HG02610 (cell line): ENCODE results near the gene PHF2.

Source experiments
- ATAC-seq: cut with Tn5 transposase; IDR thresholded peaks from one replicate; pipeline ENCODE4 v1.9.1; 2021; ENCODE audit warnings: mild to moderate bottlenecking, moderate library complexity; ENCODE audit not compliant: unreplicated experiment

The PHF2 gene

GRCh38 chr9:93693129-93693528, 116.7 kb downstream of the PHF2 start:
- ATAC-seq, result no peak

- no peak for ATAC-seq
These were observed 121.2 kb downstream of the PHF2 start for GRCh38 chr9:93697352-93698139.

- ATAC-seq, result no peak
These were observed 121.9 kb downstream of the PHF2 start for GRCh38 chr9:93698140-93698908.

- ATAC-seq, result no peak
These were observed 123.3 kb downstream of the PHF2 start for GRCh38 chr9:93699650-93700049.

GRCh38 chr9:93701494-93702218, 125.3 kb downstream of the PHF2 start:
- ATAC-seq, result no peak

GRCh38 chr9:93702261-93702660, 125.9 kb downstream of the PHF2 start:
- ATAC-seq, result no peak

GRCh38 chr9:93708289-93708986, 132.1 kb downstream of the PHF2 start:
- no peak for ATAC-seq

- no peak for ATAC-seq
These were observed 132.6 kb downstream of the PHF2 start for GRCh38 chr9:93708987-93709302.

- ATAC-seq, result no peak
These were observed 133.4 kb downstream of the PHF2 start for GRCh38 chr9:93709600-93710369.

- ATAC-seq, result no peak
These were observed 134.0 kb downstream of the PHF2 start for GRCh38 chr9:93710370-93710723.

GRCh38 chr9:93711002-93711401, 134.6 kb downstream of the PHF2 start:
- no peak for ATAC-seq

- no peak for ATAC-seq
These were observed 136.5 kb downstream of the PHF2 start for GRCh38 chr9:93712896-93713295.

- ATAC-seq, result no peak
These were observed 137.3 kb downstream of the PHF2 start for GRCh38 chr9:93713716-93714115.

GRCh38 chr9:93721417-93721965, 145.1 kb downstream of the PHF2 start:
- no peak for ATAC-seq

GRCh38 chr9:93724852-93725251, 148.5 kb downstream of the PHF2 start:
- no peak for ATAC-seq

- ATAC-seq, result no peak
These were observed 149.0 kb downstream of the PHF2 start for GRCh38 chr9:93725382-93725781.

GRCh38 chr9:93726147-93726546, 149.8 kb downstream of the PHF2 start:
- ATAC-seq, result no peak
